Thoracic aorta (tissue), 2 donors: ENCODE measurements around the gene SLC5A3. TPM values are rescaled to one million over a fixed set of nuclear protein-coding genes. Genes with fewer than 3 reads are reported as not detected.
A peak's percentile ranks its signal among the peaks of the same experiment; 100 is the strongest.

Experiments
- ATAC-seq: fragments of 150-250 bp; one replicate; pipeline ENCODE4 v1.8.0; 2017; ENCODE audit warnings: low read depth; ENCODE audit not compliant: insufficient number of reproducible peaks, low FRiP score
- DNase-seq: peaks from one replicate; pipeline ENCODE4 v3.0.0-alpha.2; 2020; ENCODE audit warnings: low spot score
- H3K27ac ChIP-seq, 2 donors: fragments of 200-600 bp; sonication (generic); 1 replicate in 1 of 2; 2 replicates in 1 of 2; pipeline ENCODE4 v1.5.1; 2016; ENCODE audit warnings: mild to moderate bottlenecking in 2 of 2, moderate library complexity in 2 of 2
- H3K27me3 ChIP-seq: fragments of 200-600 bp; sonication (generic); replicated peaks from 2 replicates; pipeline ENCODE4 v1.6.0; 2016; ENCODE audit warnings: mild to moderate bottlenecking; ENCODE audit not compliant: insufficient read depth
- H3K36me3 ChIP-seq: fragments of 200-600 bp; sonication (generic); one replicate; pipeline ENCODE4 v1.5.1; 2016
- H3K4me1 ChIP-seq, 2 donors: fragments of 200-600 bp; sonication (generic); 1 replicate in 1 of 2; 2 replicates in 1 of 2; pipeline versions ENCODE4 v1.5.1 to v1.6.0; 2016; ENCODE audit warnings: low read depth in 2 of 2, mild to moderate bottlenecking in 1 of 2; ENCODE audit not compliant: control insufficient read depth in 1 of 2
- H3K4me3 ChIP-seq: fragments of 200-600 bp; sonication (generic); 2 replicates; pipeline ENCODE4 v1.5.1; 2016; ENCODE audit warnings: mild to moderate bottlenecking
- H3K9me3 ChIP-seq: fragments of 200-600 bp; sonication (generic); 2 replicates; pipeline ENCODE4 v1.5.1; 2016
- total RNA-seq, 2 donors: library from RNA; depleted of rRNA; stranded (reverse); fragments of >200 nt; gene quantifications; one replicate each; pipeline versions ENCODE4 v1.1.0 to v1.2.3, GENCODE V29; 2016
- TF ChIP-seq, protein P1 (sequence below): fragments of 200-600 bp; sonication (generic); IDR thresholded peaks from one replicate; pipeline ENCODE4 v1.5.1; 2019; ENCODE audit warnings: antibody characterized with exemption

The SLC5A3 gene
- total RNA-seq, 2 donors from 2014 or later = 35.2 to 37.2 TPM

DNA sequence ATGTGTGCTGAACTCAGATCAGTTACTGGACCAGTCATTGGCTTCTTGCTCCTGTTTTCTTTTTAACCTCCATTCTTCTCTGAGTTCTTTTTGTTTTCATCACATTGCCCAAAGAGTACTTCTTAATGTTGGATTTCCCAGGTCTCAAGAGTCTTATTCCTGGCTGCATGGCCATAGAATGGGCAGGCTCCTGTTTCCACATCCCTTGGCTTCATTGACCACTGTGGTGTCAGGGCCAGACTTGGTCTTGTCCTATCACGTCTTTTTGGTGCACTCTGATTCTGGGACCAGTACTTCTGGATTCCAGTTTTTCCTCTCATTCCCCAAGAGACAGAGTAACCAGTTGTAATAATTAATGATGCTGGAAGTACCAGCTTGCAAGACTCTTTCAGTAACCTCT lies 41.8 kb downstream of the SLC5A3 start:
- Histone ChIP-seq H3K27ac (no peak overlapping the region), H3K9me3 (no peaks in the 10 kb centered on the region), H3K4me3 (no peak overlapping the region), H3K4me1 (peaks cover 11 to 36% of the 10 kb centered on the region in 2 donors), H3K36me3 (no peaks in the 10 kb centered on the region), H3K27me3 (no peaks in the 10 kb centered on the region)
- DNase-seq (no peak), ATAC-seq (no peak)
- TF ChIP-seq, protein P1, sequence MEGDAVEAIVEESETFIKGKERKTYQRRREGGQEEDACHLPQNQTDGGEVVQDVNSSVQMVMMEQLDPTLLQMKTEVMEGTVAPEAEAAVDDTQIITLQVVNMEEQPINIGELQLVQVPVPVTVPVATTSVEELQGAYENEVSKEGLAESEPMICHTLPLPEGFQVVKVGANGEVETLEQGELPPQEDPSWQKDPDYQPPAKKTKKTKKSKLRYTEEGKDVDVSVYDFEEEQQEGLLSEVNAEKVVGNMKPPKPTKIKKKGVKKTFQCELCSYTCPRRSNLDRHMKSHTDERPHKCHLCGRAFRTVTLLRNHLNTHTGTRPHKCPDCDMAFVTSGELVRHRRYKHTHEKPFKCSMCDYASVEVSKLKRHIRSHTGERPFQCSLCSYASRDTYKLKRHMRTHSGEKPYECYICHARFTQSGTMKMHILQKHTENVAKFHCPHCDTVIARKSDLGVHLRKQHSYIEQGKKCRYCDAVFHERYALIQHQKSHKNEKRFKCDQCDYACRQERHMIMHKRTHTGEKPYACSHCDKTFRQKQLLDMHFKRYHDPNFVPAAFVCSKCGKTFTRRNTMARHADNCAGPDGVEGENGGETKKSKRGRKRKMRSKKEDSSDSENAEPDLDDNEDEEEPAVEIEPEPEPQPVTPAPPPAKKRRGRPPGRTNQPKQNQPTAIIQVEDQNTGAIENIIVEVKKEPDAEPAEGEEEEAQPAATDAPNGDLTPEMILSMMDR = no peak

DNA sequence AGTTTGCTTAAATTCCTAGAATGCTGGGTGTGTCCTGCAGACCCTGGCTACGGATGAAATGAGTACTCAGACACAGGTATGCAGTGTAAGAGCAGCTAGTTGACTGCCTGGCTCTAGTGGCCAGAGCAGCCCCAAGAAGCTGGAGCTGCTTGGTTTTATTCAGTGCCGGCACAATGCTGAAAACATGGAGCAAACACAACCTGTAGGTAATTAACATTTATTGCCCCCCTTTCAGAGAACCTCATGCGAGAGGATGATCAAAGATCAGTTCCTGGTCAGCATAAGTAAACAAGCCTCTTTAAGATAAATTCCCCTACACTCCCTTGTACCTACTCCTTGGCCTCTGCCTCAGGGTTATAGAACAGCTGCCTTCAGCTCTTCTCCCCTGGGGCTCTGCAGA lies 43.2 kb downstream of the SLC5A3 start:
- H3K27ac ChIP-seq = peak overlapping the region in 1 of 2 donors; percentile 38
- no peaks in the 10 kb centered on the region for H3K9me3 ChIP-seq
- ATAC-seq (no peak), DNase-seq (no peak)
- no peaks in the 10 kb centered on the region for H3K27me3 ChIP-seq
- TF ChIP-seq, protein P1 = no peak
- H3K36me3 ChIP-seq = no peaks in the 10 kb centered on the region
- H3K4me3 ChIP-seq = no peak overlapping the region
- peaks cover 13 to 38% of the 10 kb centered on the region in 2 donors for H3K4me1 ChIP-seq

DNA sequence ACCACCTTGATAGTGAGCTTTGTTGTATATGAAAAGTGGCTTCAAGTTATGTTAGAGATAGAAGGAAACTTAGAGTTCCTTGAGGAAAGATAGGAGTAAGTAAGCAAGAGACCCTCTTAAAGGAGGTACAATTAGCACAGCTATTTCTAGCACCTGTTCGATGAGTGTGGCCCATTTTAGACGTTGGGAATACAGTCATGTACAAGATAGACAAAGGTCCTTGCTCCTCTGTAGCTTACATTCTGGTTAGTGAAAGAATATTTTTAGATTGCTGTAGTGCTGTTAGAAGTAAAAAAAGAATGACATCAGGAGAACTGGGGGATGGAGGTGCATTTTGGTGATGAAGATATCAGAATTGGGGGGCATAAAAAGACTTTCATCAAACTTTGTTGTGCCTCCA lies 47.5 kb downstream of the SLC5A3 start:
- Histone ChIP-seq H3K36me3 (no peaks in the 10 kb centered on the region), H3K4me3 (no peak overlapping the region), H3K9me3 (no peaks in the 10 kb centered on the region), H3K4me1 (peaks cover 10 to 62% of the 10 kb centered on the region in 2 donors), H3K27me3 (no peaks in the 10 kb centered on the region), H3K27ac (no peak overlapping the region)
- ATAC-seq (no peak), DNase-seq (no peak)
- TF ChIP-seq, protein P1 = no peak

DNA sequence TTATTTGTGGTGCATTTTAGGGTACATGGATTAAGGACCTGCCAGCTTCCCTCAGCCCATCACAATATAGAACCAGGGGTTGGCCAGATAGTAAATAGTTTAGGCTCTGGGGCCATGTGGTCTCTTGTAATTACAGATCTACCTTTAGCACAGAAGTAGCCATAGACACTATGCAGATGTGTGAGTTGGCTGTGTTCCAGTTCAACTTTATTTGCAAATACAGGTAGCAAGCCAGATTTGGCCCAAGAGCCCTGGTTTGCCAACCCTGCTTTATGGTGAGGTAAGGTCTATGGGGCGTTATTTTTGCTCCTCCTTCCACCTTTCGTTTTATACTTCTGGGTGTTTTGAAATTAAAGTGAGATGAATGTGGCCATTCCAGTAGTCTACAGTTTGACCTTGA lies 48.7 kb downstream of the SLC5A3 start:
- TF ChIP-seq, protein P1 = no peak
- H3K27ac ChIP-seq = no peak overlapping the region
- ATAC-seq (no peak), DNase-seq (no peak)
- H3K36me3 ChIP-seq = peaks cover 4% of the 10 kb centered on the region
- H3K9me3 ChIP-seq = no peaks in the 10 kb centered on the region
- H3K4me3 ChIP-seq = no peak overlapping the region
- H3K27me3 ChIP-seq = no peaks in the 10 kb centered on the region
- peaks cover 18 to 74% of the 10 kb centered on the region in 2 donors for H3K4me1 ChIP-seq

Other genes with a start within 250 kb of the SLC5A3 start
- 100 to 1,000 TPM in 1 of 2 donors, 10 to 100 TPM in 1; 97.0 to 130 TPM for gene ATP5PO, start 157.8 kb upstream of the SLC5A3 start, total RNA-seq
- gene MRPS6, start within 50 bp of the SLC5A3 start, total RNA-seq = 10 to 100 TPM; 27.9 to 30.9 TPM